B cell (primary cell): Measurements from ENCODE around the gene IL34. TPM values are rescaled to one million over a fixed set of nuclear protein-coding genes. Genes with fewer than 3 reads are reported as not detected.

Source experiments
- ATAC-seq: fragments of 200-7000 bp; cut with Tn5 transposase; one replicate; pipeline ENCODE4 v1.10.0; 2021; ENCODE audit warnings: low read depth, mild to moderate bottlenecking, moderate number of reproducible peaks, moderate library complexity
- CTCF ChIA-PET: fragments of 350-600 bp; sonication (Branson Sonifier 250); formaldehyde crosslinking; loops from one replicate; lab custom pipeline; 2021; ENCODE audit warnings: antibody characterized with exemption, inconsistent platforms; lab: Charles Lee
- POLR2A ChIA-PET: fragments of 350-600 bp; sonication (Branson Sonifier 250); formaldehyde crosslinking; loops from one replicate; lab custom pipeline; 2021; ENCODE audit warnings: antibody characterized with exemption; lab: Charles Lee
- DNase-seq: peaks from one replicate; pipeline ENCODE4 v3.0.0; 2013
- H2AFZ ChIP-seq: 2 replicates; pipeline ENCODE4 v1.6.1; 2012; ENCODE audit warnings: mild to moderate bottlenecking, low read depth, low read length; ENCODE audit not compliant: insufficient read depth, poor library complexity, severe bottlenecking
- H3K27ac ChIP-seq, 2 donors: 1 replicate in 1 of 2; 2 replicates in 1 of 2; pipeline ENCODE4 v1.5.1; 2012 to 2013; ENCODE audit warnings: low read length in 2 of 2, mild to moderate bottlenecking in 2 of 2, moderate library complexity in 1 of 2
- H3K27me3 ChIP-seq, 4 experiments: fragments of 200-600 bp in 1 of 4; sonication (generic) in 1 of 4; replicated peaks in 1 of 4; 1 replicate in 2 of 4; 2 replicates in 2 of 4; pipeline versions ENCODE4 v1.6.1 to v1.7.0; 2013 to 2016; ENCODE audit warnings: low read length in 3 of 4, mild to moderate bottlenecking in 2 of 4, mixed read lengths in 1 of 4, moderate library complexity in 1 of 4; ENCODE audit not compliant: insufficient read depth in 4 of 4, control insufficient read depth in 3 of 4; ENCODE audit errors: control extremely low read depth in 1 of 4
- H3K36me3 ChIP-seq, 2 experiments: replicated peaks in 1 of 2; 1 replicate in 1 of 2; 2 replicates in 1 of 2; pipeline versions ENCODE4 v1.6.1 to v1.7.1; 2013; ENCODE audit warnings: low read length in 1 of 2; ENCODE audit not compliant: insufficient read depth in 2 of 2, control insufficient read depth in 1 of 2; ENCODE audit errors: control extremely low read depth in 1 of 2, extremely low read depth in 1 of 2
- H3K4me1 ChIP-seq, 2 donors: fragments of 200-600 bp in 1 of 2; sonication (generic) in 1 of 2; 1 replicate in 1 of 2; 2 replicates in 1 of 2; pipeline versions ENCODE4 v1.5.1 to v1.6.1; 2013 to 2017; ENCODE audit warnings: low read length in 2 of 2; ENCODE audit not compliant: control insufficient read depth in 2 of 2, insufficient read depth in 2 of 2
- H3K4me2 ChIP-seq: replicated peaks from 2 replicates; pipeline ENCODE3; 2012; ENCODE audit warnings: mild to moderate bottlenecking, low read depth, low read length; ENCODE audit not compliant: poor library complexity, severe bottlenecking
- H3K4me3 ChIP-seq, 5 experiments: fragments of 200-600 bp in 1 of 5; sonication (generic) in 1 of 5; 1 replicate in 3 of 5; 2 replicates in 2 of 5; pipeline versions ENCODE4 v1.5.1 to v1.7.0; 2011 to 2016; ENCODE audit warnings: low read length in 4 of 5, mild to moderate bottlenecking in 4 of 5, low read depth in 2 of 5, control low read depth in 1 of 5, moderate library complexity in 1 of 5; ENCODE audit not compliant: insufficient read depth in 1 of 5; ENCODE audit errors: control extremely low read depth in 1 of 5, extremely low read depth in 1 of 5
- H3K79me2 ChIP-seq: fragments of 200-600 bp; sonication (generic); one replicate; pipeline ENCODE4 v1.6.0; 2016; ENCODE audit warnings: low read length; ENCODE audit not compliant: control insufficient read depth, insufficient read depth
- H3K9ac ChIP-seq: fragments of 200-600 bp; sonication (generic); 2 replicates; pipeline ENCODE4 v1.6.1; 2017; ENCODE audit warnings: mild to moderate bottlenecking, low read length, moderate library complexity
- H3K9me3 ChIP-seq, 3 donors: one replicate each; pipeline versions ENCODE4 v1.6.1 to v1.7.1; 2013; ENCODE audit warnings: low read length in 2 of 3; ENCODE audit not compliant: control insufficient read depth in 2 of 3, insufficient read depth in 1 of 3; ENCODE audit errors: control extremely low read depth in 1 of 3
- H4K20me1 ChIP-seq: 2 replicates; pipeline ENCODE4 v1.6.0; 2012; ENCODE audit warnings: mild to moderate bottlenecking, low read length; ENCODE audit not compliant: insufficient read depth, control insufficient read depth, poor library complexity, severe bottlenecking
- H3K27ac Mint-ChIP-seq: one replicate; pipeline ENCODE4 v1.8.0; 2021; ENCODE audit warnings: mixed read lengths
- H3K27me3 Mint-ChIP-seq: one replicate; pipeline ENCODE4 v1.8.0; 2021; ENCODE audit warnings: mixed read lengths
- H3K4me1 Mint-ChIP-seq: one replicate; pipeline ENCODE4 v1.8.0; 2021; ENCODE audit warnings: mixed read lengths
- H3K4me3 Mint-ChIP-seq: one replicate; pipeline ENCODE4 v1.8.0; 2021; ENCODE audit warnings: mixed read lengths
- H3K9me3 Mint-ChIP-seq: one replicate; pipeline ENCODE4 v1.8.0; 2022; ENCODE audit warnings: mixed read lengths; ENCODE audit not compliant: insufficient read depth
- EZH2 ChIP-seq: IDR thresholded peaks from 2 replicates; pipeline ENCODE4 v1.6.1; 2012; ENCODE audit warnings: borderline replicate concordance, low read depth, mild to moderate bottlenecking, moderate library complexity, low read length; ENCODE audit not compliant: insufficient read depth, poor library complexity, severe bottlenecking
- WGBS: methylation state at CpG from one replicate; pipeline ENCODE4 v1.1.5; 2013; ENCODE audit warnings: missing lambda C conversion rate; ENCODE audit not compliant: insufficient coverage; 5-methylcytosine and 5-hydroxymethylcytosine counted together
- intact Hi-C: fragments of 100-400 bp; cut with micrococcal nuclease; formaldehyde crosslinking; loops from one replicate; pipeline ENCODE4 v1.10.0; 2022
- polyA plus RNA-seq: library from polyadenylated mRNA; depleted of rRNA; stranded (reverse); fragments of >200 nt; gene quantifications from 2 replicates; pipeline ENCODE4 v1.2.3, GENCODE V29; 2012
- total RNA-seq, 2 donors: library from RNA; stranded (reverse); fragments of 120-200 nt in 1 of 2; gene quantifications; 1 replicate in 1 of 2; 2 replicates in 1 of 2; pipeline versions ENCODE4 v1.2.3 to v1.2.4, GENCODE V29; 2013 to 2022
- TF ChIP-seq, protein P1 (sequence below): fragments of 200-600 bp; IDR thresholded peaks from one replicate; pipeline ENCODE4 v1.8.0; 2022; ENCODE audit warnings: antibody characterized with exemption, mild to moderate bottlenecking

IL34 gene
- total and polyA plus RNA-seq, 2 donors (not counting 1 experiment from before 2014, with no cell fraction given) = 0.09 TPM; not detected in 1

DNA sequence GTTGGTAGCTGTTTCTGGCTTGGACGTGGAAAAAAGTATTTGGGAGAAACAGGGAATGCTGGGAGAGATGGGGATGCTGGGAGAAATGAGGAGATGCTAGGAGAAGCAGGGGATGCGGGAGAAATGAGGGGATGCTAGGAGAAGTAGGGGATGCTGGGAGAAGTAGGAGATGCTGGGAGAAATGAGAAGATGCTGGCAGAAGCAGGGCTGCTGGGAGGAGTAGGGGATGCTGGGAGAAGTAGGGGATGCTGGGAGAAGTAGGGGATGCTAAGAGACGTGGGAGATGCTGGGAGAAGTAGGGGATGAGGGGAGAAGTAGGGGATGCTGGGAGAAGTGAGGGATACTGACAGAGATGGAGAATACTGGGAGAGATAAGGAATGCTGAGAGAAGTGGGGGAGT lies 45.6 kb upstream of the IL34 start:
- Histone ChIP-seq H3K4me2 (no peak overlapping the region), H3K9me3 (no peaks in the 10 kb centered on the region), H3K27me3 (peaks cover 0 to 3% (median 0%) of the 10 kb centered on the region in 4 experiments), H3K27ac (no peak overlapping the region), H3K9ac (no peak overlapping the region), H2AFZ (no peak overlapping the region), H3K4me3 (no peak overlapping the region), H4K20me1 (no peaks in the 10 kb centered on the region), H3K4me1 (no peaks in the 10 kb centered on the region), H3K79me2 (no peaks in the 10 kb centered on the region), H3K36me3 (no peaks in the 10 kb centered on the region)
- Mint-ChIP-seq H3K4me1 (no peaks in the 10 kb centered on the region), H3K27me3 (peaks cover 10% of the 10 kb centered on the region), H3K27ac (no peak overlapping the region), H3K4me3 (no peak overlapping the region), H3K9me3 (no peaks in the 10 kb centered on the region)
- DNase-seq (no peak), ATAC-seq (no peak)
- intact Hi-C loops = no loop called here
- ChIA-PET POLR2A (no interaction called here), CTCF (no interaction called here)
- 70% methylated on average over 3 of the region's 3 CpGs for WGBS
- TF ChIP-seq, protein P1, sequence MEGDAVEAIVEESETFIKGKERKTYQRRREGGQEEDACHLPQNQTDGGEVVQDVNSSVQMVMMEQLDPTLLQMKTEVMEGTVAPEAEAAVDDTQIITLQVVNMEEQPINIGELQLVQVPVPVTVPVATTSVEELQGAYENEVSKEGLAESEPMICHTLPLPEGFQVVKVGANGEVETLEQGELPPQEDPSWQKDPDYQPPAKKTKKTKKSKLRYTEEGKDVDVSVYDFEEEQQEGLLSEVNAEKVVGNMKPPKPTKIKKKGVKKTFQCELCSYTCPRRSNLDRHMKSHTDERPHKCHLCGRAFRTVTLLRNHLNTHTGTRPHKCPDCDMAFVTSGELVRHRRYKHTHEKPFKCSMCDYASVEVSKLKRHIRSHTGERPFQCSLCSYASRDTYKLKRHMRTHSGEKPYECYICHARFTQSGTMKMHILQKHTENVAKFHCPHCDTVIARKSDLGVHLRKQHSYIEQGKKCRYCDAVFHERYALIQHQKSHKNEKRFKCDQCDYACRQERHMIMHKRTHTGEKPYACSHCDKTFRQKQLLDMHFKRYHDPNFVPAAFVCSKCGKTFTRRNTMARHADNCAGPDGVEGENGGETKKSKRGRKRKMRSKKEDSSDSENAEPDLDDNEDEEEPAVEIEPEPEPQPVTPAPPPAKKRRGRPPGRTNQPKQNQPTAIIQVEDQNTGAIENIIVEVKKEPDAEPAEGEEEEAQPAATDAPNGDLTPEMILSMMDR = no peak
- no peak for TF ChIP-seq EZH2

GRCh38 chr16:70601576-70602575 lies 44.5 kb upstream of the IL34 start:
- H3K4me2 ChIP-seq = no peak overlapping the region
- no peaks in the 10 kb centered on the region for H3K36me3 ChIP-seq
- intact Hi-C loops = no loop called here
- POLR2A ChIA-PET = no interaction called here
- Mint-ChIP-seq H3K9me3 (no peaks in the 10 kb centered on the region), H3K4me3 (no peak overlapping the region), H3K4me1 (no peaks in the 10 kb centered on the region), H3K27ac (no peak overlapping the region), H3K27me3 (peaks cover 10% of the 10 kb centered on the region)
- TF ChIP-seq, protein P1 = no peak
- no peak for TF ChIP-seq EZH2
- H3K9ac ChIP-seq = no peak overlapping the region
- no peaks in the 10 kb centered on the region for H4K20me1 ChIP-seq
- H3K4me3 ChIP-seq = no peak overlapping the region
- H3K9me3 ChIP-seq = no peaks in the 10 kb centered on the region
- CTCF ChIA-PET = interaction anchor here (0.9 to 1.4 kb wide), 2 partner anchors 53 to 169 kb away, joined by 3 read pairs; no protein-coding TSS in a partner anchor
- ATAC-seq = no peak
- no peaks in the 10 kb centered on the region for H3K4me1 ChIP-seq
- peaks cover 0 to 3% (median 0%) of the 10 kb centered on the region in 4 experiments for H3K27me3 ChIP-seq
- no peaks in the 10 kb centered on the region for H3K79me2 ChIP-seq
- no peak for DNase-seq
- no peak overlapping the region for H3K27ac ChIP-seq
- no peak overlapping the region for H2AFZ ChIP-seq
- WGBS = 81% methylated on average over 7 of the region's 8 CpGs
